GM12873 (cell line): ENCODE data around the gene CRPPA.

Source experiments
- TF ChIP-seq, protein P1 (sequence below): IDR thresholded peaks from 2 replicates; pipeline ENCODE4 v1.5.1; 2012; ENCODE audit warnings: low read depth, mild to moderate bottlenecking, moderate library complexity, low read length, control low read depth; ENCODE audit not compliant: insufficient read depth; ENCODE audit errors: missing control alignments

The CRPPA gene

DNA sequence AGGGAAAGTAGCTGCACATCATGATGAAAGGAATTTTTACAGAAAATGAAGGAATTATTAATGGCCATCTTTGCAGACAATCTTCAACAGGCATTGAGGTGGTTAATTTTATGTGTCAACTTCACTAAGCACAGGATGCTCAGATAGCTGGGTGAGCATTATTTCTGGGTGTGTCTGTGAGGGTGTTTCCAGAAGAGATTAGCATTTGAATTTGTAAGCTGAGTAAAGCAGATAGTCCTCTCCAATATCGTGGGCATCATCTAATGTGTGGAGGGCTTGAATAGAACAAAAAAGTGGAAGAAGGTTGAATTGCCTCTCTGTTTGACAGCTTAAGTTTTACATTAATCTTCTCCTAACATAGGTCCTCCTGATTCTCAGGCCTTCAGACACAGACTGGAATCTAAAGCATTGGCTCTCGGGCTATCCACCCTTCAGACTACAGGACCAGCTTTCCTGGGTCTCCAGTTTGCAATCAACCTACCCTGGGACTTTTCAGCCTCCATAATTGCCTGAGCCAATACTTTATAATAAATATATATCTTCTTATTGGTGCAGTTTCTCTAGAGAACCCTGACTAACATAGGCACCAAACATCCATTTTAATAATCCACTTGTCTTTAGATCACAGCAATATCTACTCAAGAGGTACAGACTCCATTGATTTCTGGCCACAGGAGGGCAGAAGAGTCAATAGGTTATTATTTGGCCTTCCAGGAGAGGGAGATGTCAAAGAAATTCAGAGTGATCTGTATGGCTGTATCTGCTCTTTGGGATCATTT, 10.5 kb upstream of the CRPPA start:
- TF ChIP-seq, protein P1, sequence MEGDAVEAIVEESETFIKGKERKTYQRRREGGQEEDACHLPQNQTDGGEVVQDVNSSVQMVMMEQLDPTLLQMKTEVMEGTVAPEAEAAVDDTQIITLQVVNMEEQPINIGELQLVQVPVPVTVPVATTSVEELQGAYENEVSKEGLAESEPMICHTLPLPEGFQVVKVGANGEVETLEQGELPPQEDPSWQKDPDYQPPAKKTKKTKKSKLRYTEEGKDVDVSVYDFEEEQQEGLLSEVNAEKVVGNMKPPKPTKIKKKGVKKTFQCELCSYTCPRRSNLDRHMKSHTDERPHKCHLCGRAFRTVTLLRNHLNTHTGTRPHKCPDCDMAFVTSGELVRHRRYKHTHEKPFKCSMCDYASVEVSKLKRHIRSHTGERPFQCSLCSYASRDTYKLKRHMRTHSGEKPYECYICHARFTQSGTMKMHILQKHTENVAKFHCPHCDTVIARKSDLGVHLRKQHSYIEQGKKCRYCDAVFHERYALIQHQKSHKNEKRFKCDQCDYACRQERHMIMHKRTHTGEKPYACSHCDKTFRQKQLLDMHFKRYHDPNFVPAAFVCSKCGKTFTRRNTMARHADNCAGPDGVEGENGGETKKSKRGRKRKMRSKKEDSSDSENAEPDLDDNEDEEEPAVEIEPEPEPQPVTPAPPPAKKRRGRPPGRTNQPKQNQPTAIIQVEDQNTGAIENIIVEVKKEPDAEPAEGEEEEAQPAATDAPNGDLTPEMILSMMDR, result peak; percentile 29

DNA sequence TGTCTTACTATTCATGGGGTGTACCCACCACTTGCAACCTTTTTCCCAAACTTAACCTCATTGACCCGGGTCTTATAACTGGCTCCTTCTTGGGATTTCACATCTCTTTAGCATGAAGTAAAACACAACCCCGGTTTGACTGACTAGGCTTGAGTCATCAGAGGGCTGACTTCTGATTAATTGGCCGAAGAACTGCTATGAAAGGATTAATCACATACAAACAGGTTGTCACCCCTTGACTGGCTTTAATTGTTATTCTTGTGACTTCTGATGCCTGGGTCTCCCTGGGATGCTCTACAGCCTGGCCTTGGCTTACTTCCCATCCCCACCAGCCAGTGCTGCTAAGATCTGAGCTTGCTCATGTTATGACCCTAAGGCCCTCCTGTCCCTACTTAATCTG, 8.8 kb upstream of the CRPPA start:
- TF ChIP-seq, protein P1, result no peak

DNA sequence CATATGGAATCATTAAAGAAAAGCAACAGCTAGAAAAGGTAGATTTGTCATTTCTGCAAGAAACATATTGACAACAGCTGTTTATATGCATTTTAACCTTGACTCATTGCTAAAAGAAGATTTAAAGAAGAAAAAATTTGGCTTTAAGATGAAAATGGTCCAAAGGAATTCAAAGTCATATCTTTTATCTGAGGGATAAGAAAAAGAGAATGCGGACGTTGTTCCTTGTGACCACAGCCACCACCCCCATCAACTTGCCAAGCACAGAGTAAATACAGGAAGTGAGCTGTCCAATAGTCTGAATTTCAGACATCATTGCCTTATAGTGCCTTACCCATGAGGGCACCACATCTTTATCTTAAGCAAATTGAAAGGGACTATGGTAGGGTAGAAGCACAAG, 7.3 kb upstream of the CRPPA start:
- TF ChIP-seq, protein P1, result no peak

DNA sequence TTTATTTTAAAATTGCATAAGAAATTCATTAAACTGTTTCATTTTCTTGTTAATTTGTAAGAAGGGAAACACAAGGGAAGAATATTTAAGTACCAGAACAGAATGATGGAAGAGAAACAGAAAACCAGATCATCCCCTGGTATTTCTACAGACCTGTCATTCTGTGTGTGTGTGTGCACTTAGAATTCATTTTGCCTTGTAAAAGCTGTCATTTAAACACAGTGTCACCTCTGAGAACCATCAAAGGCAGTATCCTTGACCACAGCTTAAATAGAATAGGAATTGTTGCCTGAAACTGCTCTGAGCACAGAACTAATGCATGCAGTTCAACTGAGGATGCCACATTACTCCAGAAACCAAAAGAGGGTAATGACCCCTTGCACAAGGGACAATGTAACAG, 6.8 kb upstream of the CRPPA start:
- TF ChIP-seq, protein P1, result no peak

DNA sequence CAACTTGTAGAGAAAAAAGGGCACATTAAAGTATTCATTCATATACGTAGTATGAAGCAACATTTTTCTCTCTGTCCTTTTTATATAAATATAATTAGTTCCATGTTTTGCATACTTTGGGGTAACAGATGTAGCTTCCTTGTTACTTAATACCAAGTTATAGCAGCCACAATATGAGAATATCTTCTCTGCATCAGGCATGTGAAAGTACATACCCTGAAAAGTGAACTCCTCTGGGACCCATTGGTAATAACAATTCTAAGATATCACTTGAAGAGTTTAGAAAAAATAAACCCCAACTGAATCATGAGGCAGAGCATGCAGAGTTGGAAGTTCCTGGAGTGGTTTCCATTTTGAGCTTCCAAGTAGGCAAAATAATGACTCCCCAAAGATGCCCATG, 2.4 kb upstream of the CRPPA start:
- TF ChIP-seq, protein P1, result no peak

DNA sequence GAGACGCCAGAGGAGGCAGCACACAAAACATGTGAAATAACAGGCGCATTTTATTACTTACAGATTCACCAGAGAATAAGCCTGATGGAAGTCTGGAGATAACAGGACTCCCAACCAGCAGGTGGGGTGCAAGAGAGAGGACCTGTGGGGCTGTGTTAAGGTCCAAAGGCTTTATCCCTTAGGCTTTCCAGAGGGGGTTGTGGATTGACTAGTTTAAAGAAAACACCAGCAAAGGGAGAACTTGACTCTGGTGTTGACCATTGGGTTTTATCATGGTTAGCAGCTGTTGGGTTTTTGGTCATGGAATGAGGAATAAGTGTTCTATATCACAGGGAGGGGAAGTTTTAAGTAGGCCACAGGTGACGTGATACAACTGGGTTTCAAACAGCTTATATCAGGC, 1.6 kb upstream of the CRPPA start:
- TF ChIP-seq, protein P1, result no peak

DNA sequence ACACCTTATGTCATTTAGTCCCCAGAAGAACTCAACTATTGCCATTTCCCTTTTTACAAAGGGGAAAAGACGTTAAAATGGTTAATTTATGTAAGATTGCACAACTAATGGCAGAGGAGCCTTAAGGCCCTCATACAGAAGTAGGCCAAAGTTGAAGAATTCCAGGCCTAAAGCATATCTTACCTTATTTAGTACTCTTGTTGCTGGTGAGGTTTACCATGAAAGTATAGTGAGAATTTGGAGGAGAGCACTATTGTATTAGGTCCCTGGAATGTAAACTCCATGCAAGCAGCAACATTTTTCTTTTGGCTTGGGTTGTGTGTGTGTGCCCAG, 731 bp upstream of the CRPPA start:
- TF ChIP-seq, protein P1, result no peak
